ENCODE data around the gene FAM174B.

DNA sequence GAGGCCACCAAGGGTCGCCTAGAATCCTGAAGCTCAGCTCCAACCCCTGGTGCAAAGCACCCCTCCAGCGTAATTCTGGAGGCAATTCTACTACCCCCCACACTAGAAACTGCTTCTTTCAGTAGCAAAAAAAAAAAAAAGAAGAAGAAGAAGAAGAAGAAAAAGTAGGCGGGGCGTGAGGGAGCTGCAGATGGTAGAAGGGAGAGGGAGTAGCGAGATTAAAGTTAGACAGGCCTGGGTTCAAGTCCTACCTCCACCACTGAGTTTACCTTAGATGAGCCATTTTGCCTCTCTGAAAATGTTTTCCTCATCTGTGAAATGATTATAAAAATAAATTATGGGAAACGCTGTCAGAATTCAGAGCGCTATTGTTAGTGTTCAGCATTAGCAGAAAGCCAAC is 913 bp downstream of the FAM174B start:
- TF ChIP-seq POLR2A (IDR thresholded peaks at IDR 0.05): no peak
- TF ChIP-seq, protein P1, sequence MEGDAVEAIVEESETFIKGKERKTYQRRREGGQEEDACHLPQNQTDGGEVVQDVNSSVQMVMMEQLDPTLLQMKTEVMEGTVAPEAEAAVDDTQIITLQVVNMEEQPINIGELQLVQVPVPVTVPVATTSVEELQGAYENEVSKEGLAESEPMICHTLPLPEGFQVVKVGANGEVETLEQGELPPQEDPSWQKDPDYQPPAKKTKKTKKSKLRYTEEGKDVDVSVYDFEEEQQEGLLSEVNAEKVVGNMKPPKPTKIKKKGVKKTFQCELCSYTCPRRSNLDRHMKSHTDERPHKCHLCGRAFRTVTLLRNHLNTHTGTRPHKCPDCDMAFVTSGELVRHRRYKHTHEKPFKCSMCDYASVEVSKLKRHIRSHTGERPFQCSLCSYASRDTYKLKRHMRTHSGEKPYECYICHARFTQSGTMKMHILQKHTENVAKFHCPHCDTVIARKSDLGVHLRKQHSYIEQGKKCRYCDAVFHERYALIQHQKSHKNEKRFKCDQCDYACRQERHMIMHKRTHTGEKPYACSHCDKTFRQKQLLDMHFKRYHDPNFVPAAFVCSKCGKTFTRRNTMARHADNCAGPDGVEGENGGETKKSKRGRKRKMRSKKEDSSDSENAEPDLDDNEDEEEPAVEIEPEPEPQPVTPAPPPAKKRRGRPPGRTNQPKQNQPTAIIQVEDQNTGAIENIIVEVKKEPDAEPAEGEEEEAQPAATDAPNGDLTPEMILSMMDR (IDR thresholded peaks at IDR 0.05): no peak

Measured in testis (tissue), 2 donors.